PC-3 (cell line): ENCODE data around the gene VPS9D1. TPM values are rescaled to one million over a fixed set of nuclear protein-coding genes. Genes with fewer than 3 reads are reported as not detected.

Experiments used
- ATAC-seq: fragments of 200-7000 bp; cut with Tn5 transposase; 2 replicates; pipeline ENCODE4 v1.9.1; 2020; ENCODE audit warnings: mild to moderate bottlenecking, moderate library complexity
- BruUV-seq: library from RNA; stranded (reverse); fragments of 400-500 nt; replicated peaks from 2 replicates; lab custom pipeline; 2021; lab: Mats Ljungman, UMichigan
- CTCF ChIA-PET: fragments of 300-600 bp; sonication (Branson Sonifier 250); formaldehyde crosslinking; loops from one replicate; lab custom pipeline; 2022; ENCODE audit warnings: antibody characterized with exemption; lab: Charles Lee
- POLR2A ChIA-PET: fragments of 300-600 bp; sonication (Branson Sonifier 250); formaldehyde crosslinking; loops from one replicate; lab custom pipeline; 2022; ENCODE audit warnings: antibody characterized with exemption; ENCODE audit not compliant: unreplicated experiment; lab: Charles Lee
- DNase-seq: peaks from one replicate; pipeline ENCODE4 v3.0.0-alpha.2; 2015
- H2AFZ ChIP-seq: fragments of 300-600 bp; sonication (generic); 2 replicates; pipeline ENCODE4 v1.6.0; 2016; ENCODE audit warnings: antibody characterized with exemption, low read length
- H3F3A ChIP-seq: fragments of 300-600 bp; sonication (generic); one replicate; pipeline ENCODE4 v1.6.0; 2017; ENCODE audit warnings: antibody characterized with exemption, low read length, control low read depth, mild to moderate bottlenecking; ENCODE audit not compliant: unreplicated experiment
- H3K27ac ChIP-seq: fragments of 300-600 bp; sonication (generic); 2 replicates; pipeline ENCODE4 v1.5.1; 2016; ENCODE audit warnings: mild to moderate bottlenecking, low read length
- H3K27me3 ChIP-seq: fragments of 300-600 bp; sonication (generic); 2 replicates; pipeline ENCODE4 v1.6.1; 2016; ENCODE audit warnings: low read length, mixed read lengths
- H3K36me3 ChIP-seq: fragments of 300-600 bp; sonication (generic); 2 replicates; pipeline ENCODE4 v1.6.1; 2016; ENCODE audit warnings: low read depth, mixed run types, low read length, mixed read lengths
- H3K4me1 ChIP-seq: fragments of 300-600 bp; sonication (generic); 2 replicates; pipeline ENCODE4 v1.5.1; 2016; ENCODE audit warnings: low read length; ENCODE audit not compliant: insufficient read depth
- H3K4me2 ChIP-seq: fragments of 300-600 bp; sonication (generic); 2 replicates; pipeline ENCODE4 v1.6.0; 2016; ENCODE audit warnings: low read length
- H3K4me3 ChIP-seq: fragments of 300-600 bp; sonication (generic); 2 replicates; pipeline ENCODE4 v1.5.1; 2016; ENCODE audit warnings: mild to moderate bottlenecking, low read length, mixed read lengths
- H3K79me2 ChIP-seq: fragments of 300-600 bp; sonication (generic); 2 replicates; pipeline ENCODE4 v1.6.1; 2017; ENCODE audit warnings: low read length, mixed read lengths
- H3K9ac ChIP-seq: fragments of 300-600 bp; sonication (generic); 2 replicates; pipeline ENCODE4 v1.6.0; 2016; ENCODE audit warnings: mild to moderate bottlenecking, low read length
- H3K9me2 ChIP-seq: fragments of 300-600 bp; sonication (generic); replicated peaks from 2 replicates; pipeline ENCODE4 v1.6.1; 2016; ENCODE audit warnings: mixed run types, low read length, mixed read lengths
- H3K9me3 ChIP-seq: fragments of 300-600 bp; sonication (generic); 2 replicates; pipeline ENCODE4 v1.6.1; 2016; ENCODE audit warnings: low read length, mixed read lengths
- H4K20me1 ChIP-seq: fragments of 300-600 bp; sonication (generic); 2 replicates; pipeline ENCODE4 v1.6.1; 2016; ENCODE audit warnings: low read length, mixed read lengths
- EZH2 ChIP-seq: fragments of 300-600 bp; sonication (generic); IDR thresholded peaks from one replicate; pipeline ENCODE4 v1.6.1; 2017; ENCODE audit warnings: antibody characterized with exemption, mild to moderate bottlenecking, low read length; ENCODE audit not compliant: unreplicated experiment
- EZH2phosphoT487 ChIP-seq: fragments of 300-600 bp; sonication (generic); IDR thresholded peaks from 2 replicates; pipeline ENCODE4 v1.6.1; 2018; ENCODE audit warnings: mild to moderate bottlenecking, antibody characterized with exemption, low read length, borderline replicate concordance
- intact Hi-C: fragments of 100-400 bp; cut with micrococcal nuclease; formaldehyde crosslinking; loops from 2 replicates; pipeline ENCODE4 v1.9.0; 2023
- total RNA-seq: library from RNA; depleted of rRNA; stranded (reverse); fragments of >200 nt; gene quantifications from 2 replicates; pipeline ENCODE4 v1.2.3, GENCODE V29; 2014
- TF ChIP-seq, protein P1 (sequence below): fragments of 300-600 bp; sonication (generic); conservative IDR thresholded peaks from 2 replicates; pipeline ENCODE4 v1.5.1; 2017; ENCODE audit warnings: antibody characterized with exemption, low read depth, mild to moderate bottlenecking, low read length

Gene VPS9D1
- total RNA-seq, 1 experiment from 2014 or later: 4.4 TPM

DNA sequence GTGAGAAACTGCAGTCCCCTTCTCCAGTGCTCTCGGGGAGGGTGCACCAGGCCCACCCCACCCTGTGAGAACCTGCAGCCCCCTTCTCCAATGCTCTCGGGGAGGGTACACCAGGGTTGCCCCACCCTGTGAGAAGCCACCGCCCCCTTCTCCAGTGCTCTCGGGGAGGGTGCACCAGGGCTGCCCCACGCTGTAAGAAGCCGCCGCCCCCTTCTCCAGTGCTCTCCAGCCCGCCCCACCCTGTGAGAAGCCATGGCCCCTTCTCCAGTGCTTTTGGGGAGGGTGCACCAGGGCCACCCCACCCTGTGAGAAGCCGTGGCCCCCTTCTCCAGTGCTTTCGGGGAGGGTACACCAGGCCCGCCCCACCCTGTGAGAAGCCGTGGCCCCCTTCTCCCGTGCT is 50.9 kb downstream of the VPS9D1 start:
- intact Hi-C loops: no loop called here
- Histone ChIP-seq H2AFZ (no peak overlapping the region), H3K4me3 (no peak overlapping the region), H3K9me3 (no peaks in the 10 kb centered on the region), H3K27me3 (no peaks in the 10 kb centered on the region), H4K20me1 (no peaks in the 10 kb centered on the region), H3K9ac (no peak overlapping the region), H3K27ac (no peak overlapping the region), H3K9me2 (no peaks in the 10 kb centered on the region), H3K36me3 (peaks cover 5% of the 10 kb centered on the region; the same call in 1 of the 2 replicates), H3K79me2 (no peaks in the 10 kb centered on the region), H3F3A (no peaks in the 10 kb centered on the region), H3K4me2 (no peak overlapping the region), H3K4me1 (no peaks in the 10 kb centered on the region)
- CTCF ChIA-PET: no interaction called here
- no peak for TF ChIP-seq EZH2phosphoT487
- TF ChIP-seq, protein P1, sequence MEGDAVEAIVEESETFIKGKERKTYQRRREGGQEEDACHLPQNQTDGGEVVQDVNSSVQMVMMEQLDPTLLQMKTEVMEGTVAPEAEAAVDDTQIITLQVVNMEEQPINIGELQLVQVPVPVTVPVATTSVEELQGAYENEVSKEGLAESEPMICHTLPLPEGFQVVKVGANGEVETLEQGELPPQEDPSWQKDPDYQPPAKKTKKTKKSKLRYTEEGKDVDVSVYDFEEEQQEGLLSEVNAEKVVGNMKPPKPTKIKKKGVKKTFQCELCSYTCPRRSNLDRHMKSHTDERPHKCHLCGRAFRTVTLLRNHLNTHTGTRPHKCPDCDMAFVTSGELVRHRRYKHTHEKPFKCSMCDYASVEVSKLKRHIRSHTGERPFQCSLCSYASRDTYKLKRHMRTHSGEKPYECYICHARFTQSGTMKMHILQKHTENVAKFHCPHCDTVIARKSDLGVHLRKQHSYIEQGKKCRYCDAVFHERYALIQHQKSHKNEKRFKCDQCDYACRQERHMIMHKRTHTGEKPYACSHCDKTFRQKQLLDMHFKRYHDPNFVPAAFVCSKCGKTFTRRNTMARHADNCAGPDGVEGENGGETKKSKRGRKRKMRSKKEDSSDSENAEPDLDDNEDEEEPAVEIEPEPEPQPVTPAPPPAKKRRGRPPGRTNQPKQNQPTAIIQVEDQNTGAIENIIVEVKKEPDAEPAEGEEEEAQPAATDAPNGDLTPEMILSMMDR: no peak
- no peak for TF ChIP-seq EZH2
- no peak for ATAC-seq
- BruUV-seq: no TSS peak
- POLR2A ChIA-PET: no interaction called here
- no peak for DNase-seq

DNA sequence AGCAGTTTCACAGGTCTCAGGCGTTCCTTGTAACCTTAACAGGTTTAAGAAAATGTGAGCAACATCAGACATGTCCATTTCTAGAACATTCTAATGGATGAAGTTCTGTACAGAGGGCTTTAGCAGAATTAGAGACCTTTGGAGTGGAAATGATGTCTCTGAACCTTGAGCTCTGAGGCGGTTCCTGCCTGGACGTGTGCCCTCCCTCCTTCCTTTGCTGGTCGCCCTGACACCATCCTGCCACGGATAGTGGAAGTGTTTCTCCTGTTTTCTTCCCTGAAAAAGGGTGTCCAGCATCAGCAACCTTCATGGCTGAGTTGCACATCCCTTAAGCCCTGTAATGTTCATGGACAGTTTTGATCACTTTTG is 51.9 kb downstream of the VPS9D1 start:
- no peak for DNase-seq
- no peaks in the 10 kb centered on the region for H3F3A ChIP-seq
- no peaks in the 10 kb centered on the region for H3K79me2 ChIP-seq
- ATAC-seq: no peak
- no peaks in the 10 kb centered on the region for H3K9me3 ChIP-seq
- no peaks in the 10 kb centered on the region for H3K27me3 ChIP-seq
- no peak overlapping the region for H2AFZ ChIP-seq
- ChIA-PET POLR2A (no interaction called here), CTCF (interaction anchor here (0.7 kb wide), 1 partner anchor 258 kb away, joined by 7 read pairs; no protein-coding TSS in a partner anchor)
- no peaks in the 10 kb centered on the region for H3K4me1 ChIP-seq
- peaks cover 5% of the 10 kb centered on the region; the same call in 1 of the 2 replicates for H3K36me3 ChIP-seq
- no peak overlapping the region for H3K27ac ChIP-seq
- intact Hi-C loops: no loop called here
- no peak overlapping the region for H3K4me2 ChIP-seq
- no peaks in the 10 kb centered on the region for H3K9me2 ChIP-seq
- no TSS peak for BruUV-seq
- no peak overlapping the region for H3K9ac ChIP-seq
- TF ChIP-seq, protein P1: no peak
- TF ChIP-seq EZH2phosphoT487 (no peak), EZH2 (no peak)
- no peak overlapping the region for H3K4me3 ChIP-seq
- H4K20me1 ChIP-seq: no peaks in the 10 kb centered on the region

- H3K79me2 ChIP-seq: no peaks in the 10 kb centered on the region
- H3K27me3 ChIP-seq: no peaks in the 10 kb centered on the region
- H3K4me3 ChIP-seq: no peak overlapping the region
- intact Hi-C loops: no loop called here
- POLR2A ChIA-PET: no interaction called here
- ATAC-seq (no peak), DNase-seq (no peak)
- no peak overlapping the region for H3K4me2 ChIP-seq
- TF ChIP-seq EZH2 (no peak), EZH2phosphoT487 (no peak)
- TF ChIP-seq, protein P1: no peak
- no peak overlapping the region for H2AFZ ChIP-seq
- no peaks in the 10 kb centered on the region for H3K4me1 ChIP-seq
- no peaks in the 10 kb centered on the region for H4K20me1 ChIP-seq
- no peak overlapping the region for H3K27ac ChIP-seq
- no peaks in the 10 kb centered on the region for H3K9me3 ChIP-seq
- peaks cover 5% of the 10 kb centered on the region; the same call in 1 of the 2 replicates for H3K36me3 ChIP-seq
- CTCF ChIA-PET: interaction anchor here (0.6 kb wide), 1 partner anchor 342 kb away, joined by 3 read pairs; no protein-coding TSS in a partner anchor
- H3K9me2 ChIP-seq: no peaks in the 10 kb centered on the region
- no peak overlapping the region for H3K9ac ChIP-seq
- no TSS peak for BruUV-seq
- no peaks in the 10 kb centered on the region for H3F3A ChIP-seq
Observed at GRCh38 chr16:89667633-89668032, 53.1 kb downstream of the VPS9D1 start.
